Neural progenitor cell (in vitro differentiated cells): ENCODE data around the gene HDAC8. TPM values are rescaled to one million over a fixed set of nuclear protein-coding genes. Genes with fewer than 3 reads are reported as not detected.
A peak's percentile ranks its signal among the peaks of the same experiment; 100 is the strongest.

ENCODE experiments used
- DNase-seq: peaks from one replicate; pipeline ENCODE4 v3.0.0-alpha.2; 2016; ENCODE audit warnings: low spot score
- H2AFZ ChIP-seq: fragments of 200-600 bp; sonication (generic); replicated peaks from 2 replicates; pipeline ENCODE4 v1.6.1; 2016; ENCODE audit warnings: antibody characterized with exemption
- H3F3A ChIP-seq: fragments of 200-600 bp; sonication (generic); 2 replicates; pipeline ENCODE4 v1.6.1; 2016; ENCODE audit warnings: antibody characterized with exemption, low read depth
- H3K27ac ChIP-seq: fragments of 200-600 bp; sonication (generic); 2 replicates; pipeline ENCODE4 v1.5.1; 2016; ENCODE audit warnings: mild to moderate bottlenecking
- H3K27me3 ChIP-seq: fragments of 200-600 bp; sonication (generic); 2 replicates; pipeline ENCODE4 v1.6.1; 2016; ENCODE audit warnings: mild to moderate bottlenecking, moderate library complexity
- H3K36me3 ChIP-seq: fragments of 200-600 bp; sonication (generic); 2 replicates; pipeline ENCODE4 v1.5.1; 2016
- H3K4me1 ChIP-seq: fragments of 200-600 bp; sonication (generic); 2 replicates; pipeline ENCODE4 v1.6.1; 2016; ENCODE audit warnings: mixed run types
- H3K4me2 ChIP-seq: fragments of 200-600 bp; sonication (generic); 2 replicates; pipeline ENCODE4 v1.6.1; 2016
- H3K4me3 ChIP-seq: fragments of 200-600 bp; sonication (generic); 2 replicates; pipeline ENCODE4 v1.5.1; 2016
- H3K79me2 ChIP-seq: fragments of 200-600 bp; sonication (generic); 2 replicates; pipeline ENCODE4 v1.6.1; 2016; ENCODE audit warnings: low read depth
- H3K9ac ChIP-seq: fragments of 200-600 bp; sonication (generic); 2 replicates; pipeline ENCODE4 v1.6.1; 2016
- H3K9me3 ChIP-seq: fragments of 200-600 bp; sonication (generic); 2 replicates; pipeline ENCODE4 v1.5.1; 2016; ENCODE audit warnings: low read depth
- H4K20me1 ChIP-seq: fragments of 200-600 bp; sonication (generic); 2 replicates; pipeline ENCODE4 v1.6.1; 2016; ENCODE audit warnings: low read depth
- H3K27ac Mint-ChIP-seq: 3 replicates; pipeline ENCODE4 v1.8.0; 2021; ENCODE audit warnings: mixed read lengths
- H3K27me3 Mint-ChIP-seq: 2 replicates; pipeline ENCODE4 v1.8.0; 2022; ENCODE audit warnings: low read depth, mild to moderate bottlenecking, inconsistent platforms, moderate library complexity, mixed read lengths; ENCODE audit not compliant: insufficient read depth
- H3K36me3 Mint-ChIP-seq: 3 replicates; pipeline ENCODE4 v1.8.0; 2021; ENCODE audit warnings: mixed read lengths
- H3K4me1 Mint-ChIP-seq: 3 replicates; pipeline ENCODE4 v1.8.0; 2021; ENCODE audit warnings: mixed read lengths
- H3K4me3 Mint-ChIP-seq: 3 replicates; pipeline ENCODE4 v1.8.0; 2021; ENCODE audit warnings: mild to moderate bottlenecking, moderate library complexity, mixed read lengths
- H3K9me3 Mint-ChIP-seq: 3 replicates; pipeline ENCODE4 v1.8.0; 2020; ENCODE audit warnings: mixed read lengths
- CTCF ChIP-seq: fragments of 200-600 bp; sonication (generic); IDR thresholded peaks from 2 replicates; pipeline ENCODE4 v1.5.1; 2017; ENCODE audit warnings: antibody characterized with exemption, mild to moderate bottlenecking
- EZH2 ChIP-seq: fragments of 200-600 bp; sonication (generic); IDR thresholded peaks from 2 replicates; pipeline ENCODE4 v1.6.1; 2017; ENCODE audit warnings: antibody characterized with exemption, mild to moderate bottlenecking, moderate library complexity
- EZH2phosphoT487 ChIP-seq: fragments of 200-600 bp; sonication (generic); IDR thresholded peaks from 2 replicates; pipeline ENCODE4 v1.6.1; 2017; ENCODE audit warnings: antibody characterized with exemption
- total RNA-seq: library from RNA; depleted of rRNA; stranded (reverse); fragments of >200 nt; gene quantifications from 2 replicates; pipeline ENCODE4 v1.2.3, GENCODE V29; 2015; ENCODE audit warnings: low replicate concordance

The HDAC8 gene
- total RNA-seq, 1 donor from 2014 or later: 37.8 TPM

GRCh38 chrX:72312311-72312940 is 260.2 kb downstream of the HDAC8 start:
- H3K27ac Mint-ChIP-seq: no peak overlapping the region
- TF ChIP-seq CTCF (no peak), EZH2phosphoT487 (no peak), EZH2 (no peak)

GRCh38 chrX:72309297-72310071 is 263.2 kb downstream of the HDAC8 start:
- Histone ChIP-seq H3K4me2 (peak overlapping the region; percentile 77), H3K27ac (no peak overlapping the region), H3K79me2 (no peaks in the 10 kb centered on the region), H3K4me1 (no peaks in the 10 kb centered on the region), H3K9me3 (no peaks in the 10 kb centered on the region), H3K9ac (no peak overlapping the region), H3K4me3 (peak overlapping the region; percentile 42), H4K20me1 (peaks cover 3% of the 10 kb centered on the region), H2AFZ (no peak overlapping the region), H3K27me3 (peaks cover 64% of the 10 kb centered on the region), H3F3A (no peaks in the 10 kb centered on the region), H3K36me3 (no peaks in the 10 kb centered on the region)
- TF ChIP-seq EZH2phosphoT487 (no peak), CTCF (no peak), EZH2 (no peak)
- peaks cover 7% of the 10 kb centered on the region for H3K9me3 Mint-ChIP-seq
- peak; percentile 24 for DNase-seq
- no peak overlapping the region for H3K27ac Mint-ChIP-seq
- H3K27me3 Mint-ChIP-seq: peaks cover 24% of the 10 kb centered on the region
- H3K4me3 Mint-ChIP-seq: peak overlapping the region; percentile 74
- peaks cover 15% of the 10 kb centered on the region for H3K4me1 Mint-ChIP-seq
- no peaks in the 10 kb centered on the region for H3K36me3 Mint-ChIP-seq

More at GRCh38 chrX:72312311-72312940, 260.2 kb downstream of the HDAC8 start:
- Mint-ChIP-seq H3K4me3 (no peak overlapping the region), H3K27me3 (peaks cover 20% of the 10 kb centered on the region), H3K36me3 (no peaks in the 10 kb centered on the region), H3K9me3 (peaks cover 4% of the 10 kb centered on the region), H3K4me1 (peaks cover 10% of the 10 kb centered on the region)
- DNase-seq: no peak
- no peaks in the 10 kb centered on the region for H3K4me1 ChIP-seq
- no peaks in the 10 kb centered on the region for H3F3A ChIP-seq
- no peak overlapping the region for H2AFZ ChIP-seq
- no peaks in the 10 kb centered on the region for H4K20me1 ChIP-seq
- no peak overlapping the region for H3K9ac ChIP-seq
- H3K79me2 ChIP-seq: no peaks in the 10 kb centered on the region
- H3K4me3 ChIP-seq: no peak overlapping the region
- no peak overlapping the region for H3K4me2 ChIP-seq
- no peak overlapping the region for H3K27ac ChIP-seq
- peaks cover 35% of the 10 kb centered on the region for H3K27me3 ChIP-seq
- no peaks in the 10 kb centered on the region for H3K9me3 ChIP-seq
- no peaks in the 10 kb centered on the region for H3K36me3 ChIP-seq

- Histone ChIP-seq H3K4me3 (peak overlapping the region; percentile 42), H3F3A (no peaks in the 10 kb centered on the region), H2AFZ (no peak overlapping the region), H3K27me3 (peaks cover 72% of the 10 kb centered on the region), H3K4me2 (peak overlapping the region; percentile 77), H3K4me1 (no peaks in the 10 kb centered on the region), H3K9ac (no peak overlapping the region), H3K36me3 (no peaks in the 10 kb centered on the region), H3K27ac (no peak overlapping the region), H3K9me3 (no peaks in the 10 kb centered on the region), H3K79me2 (no peaks in the 10 kb centered on the region), H4K20me1 (peaks cover 6% of the 10 kb centered on the region)
- peak; percentile 34 for TF ChIP-seq EZH2
- TF ChIP-seq CTCF: no peak
- peak; percentile 53 for TF ChIP-seq EZH2phosphoT487
- peaks cover 16% of the 10 kb centered on the region for H3K4me1 Mint-ChIP-seq
- peak; percentile 84 for DNase-seq
- peaks cover 26% of the 10 kb centered on the region for H3K27me3 Mint-ChIP-seq
- peaks cover 10% of the 10 kb centered on the region for H3K9me3 Mint-ChIP-seq
- peak overlapping the region; percentile 74 for H3K4me3 Mint-ChIP-seq
- no peaks in the 10 kb centered on the region for H3K36me3 Mint-ChIP-seq
- H3K27ac Mint-ChIP-seq: no peak overlapping the region
Observed at GRCh38 chrX:72308566-72309296, 263.9 kb downstream of the HDAC8 start.
